Measurements from ENCODE around the gene FNBP1.
A peak's percentile ranks its signal among the peaks of the same experiment; 100 is the strongest.

Gene FNBP1

GRCh38 chr9:129881547-129882324, 161.3 kb downstream of the FNBP1 start:
- H3K4me1 ChIP-seq: peaks cover 28 to 35% (median 30%) of the 10 kb centered on the region in 10 experiments
- H3K4me2 ChIP-seq: no peak overlapping the region
- H3K36me3 ChIP-seq: peaks cover 0 to 40% (median 11%) of the 10 kb centered on the region in 11 experiments; a peak in 18 of 22 replicates
- no peaks in the 10 kb centered on the region for H4K20me1 ChIP-seq
- no peaks in the 10 kb centered on the region for H3K9me3 ChIP-seq (replicated peaks in 1 of 11)
- H3K27me3 ChIP-seq: no peaks in the 10 kb centered on the region
- no peak overlapping the region for H3K9ac ChIP-seq
- H3K4me3 ChIP-seq: no peak overlapping the region
- no peak overlapping the region for H3K27ac ChIP-seq
- TF ChIP-seq Cebpa-rat (IDR thresholded peaks at IDR 0.05): no peak

GRCh38 chr9:129880654-129881546, 162.1 kb downstream of the FNBP1 start:
- TF ChIP-seq Cebpa-rat (IDR thresholded peaks at IDR 0.05): no peak
- Histone ChIP-seq H3K4me2 (no peak overlapping the region), H3K27ac (no peak overlapping the region)

GRCh38 chr9:129879991-129880653, 162.9 kb downstream of the FNBP1 start:
- peaks cover 16 to 22% (median 16%) of the 10 kb centered on the region in 10 experiments for H3K4me1 ChIP-seq
- H3K4me3 ChIP-seq: no peak overlapping the region
- H3K9ac ChIP-seq: no peak overlapping the region
- H3K27ac ChIP-seq: no peak overlapping the region
- no peaks in the 10 kb centered on the region for H4K20me1 ChIP-seq
- H3K27me3 ChIP-seq: no peaks in the 10 kb centered on the region
- TF ChIP-seq Cebpa-rat (IDR thresholded peaks at IDR 0.05): no peak
- no peak overlapping the region for H3K4me2 ChIP-seq
- H3K36me3 ChIP-seq: peaks cover 10 to 51% (median 24%) of the 10 kb centered on the region in 11 experiments; a peak in 21 of 22 replicates
- no peaks in the 10 kb centered on the region for H3K9me3 ChIP-seq (replicated peaks in 1 of 11)

More at GRCh38 chr9:129880654-129881546, 162.1 kb downstream of the FNBP1 start:
- no peaks in the 10 kb centered on the region for H3K9me3 ChIP-seq (replicated peaks in 1 of 11)
- no peaks in the 10 kb centered on the region for H3K27me3 ChIP-seq
- H4K20me1 ChIP-seq: no peaks in the 10 kb centered on the region
- H3K4me3 ChIP-seq: no peak overlapping the region
- peaks cover 20 to 29% (median 22%) of the 10 kb centered on the region in 10 experiments for H3K4me1 ChIP-seq
- H3K36me3 ChIP-seq: peaks cover 2 to 43% (median 16%) of the 10 kb centered on the region in 11 experiments; a peak in 20 of 22 replicates
- H3K9ac ChIP-seq: peak overlapping the region in 1 of 11 experiments; percentile 37; a peak in 1 of 22 replicates

GRCh38 chr9:129879103-129879699, 163.8 kb downstream of the FNBP1 start:
- Histone ChIP-seq H3K36me3 (peaks cover 19 to 60% (median 32%) of the 10 kb centered on the region in 11 experiments; a peak in 21 of 22 replicates), H3K9ac (peak overlapping the region in 1 of 11 experiments; percentile 16; a peak in 1 of 22 replicates), H4K20me1 (no peaks in the 10 kb centered on the region)

GRCh38 chr9:129878291-129878690, 164.7 kb downstream of the FNBP1 start:
- no peak for TF ChIP-seq Cebpa-rat (IDR thresholded peaks at IDR 0.05)
- H3K4me1 ChIP-seq: 0 out of 20 replicates have a peak, but pooled peaks cover 0 to 4% (median 0%) of the 10 kb centered on the region in 10 experiments
- H3K9ac ChIP-seq: no peak overlapping the region
- no peaks in the 10 kb centered on the region; a peak in 1 of 22 replicates for H4K20me1 ChIP-seq
- H3K9me3 ChIP-seq (replicated peaks in 1 of 11): no peaks in the 10 kb centered on the region
- no peaks in the 10 kb centered on the region for H3K27me3 ChIP-seq
- H3K36me3 ChIP-seq: peaks cover 29 to 69% (median 39%) of the 10 kb centered on the region in 11 experiments; a peak in 21 of 22 replicates
- 0 out of 22 replicates have a peak overlapping the region, but pooled peaks of 1 of the 11 experiments have one; percentile 3 for H3K27ac ChIP-seq
- H3K4me2 ChIP-seq: no peak overlapping the region
- no peak overlapping the region for H3K4me3 ChIP-seq

More at GRCh38 chr9:129879103-129879699, 163.8 kb downstream of the FNBP1 start:
- no peaks in the 10 kb centered on the region for H3K9me3 ChIP-seq (replicated peaks in 1 of 11)
- H3K27ac ChIP-seq: no peak overlapping the region
- no peak overlapping the region for H3K4me3 ChIP-seq
- no peak overlapping the region for H3K4me2 ChIP-seq
- H3K27me3 ChIP-seq: no peaks in the 10 kb centered on the region
- no peak for TF ChIP-seq Cebpa-rat (IDR thresholded peaks at IDR 0.05)
- peaks cover 6 to 12% (median 7%) of the 10 kb centered on the region in 10 experiments for H3K4me1 ChIP-seq

GRCh38 chr9:129876815-129877214, 166.2 kb downstream of the FNBP1 start:
- Histone ChIP-seq H3K27ac (no peak overlapping the region), H3K9me3 (replicated peaks in 1 of 11) (no peaks in the 10 kb centered on the region), H3K36me3 (peaks cover 29 to 67% (median 41%) of the 10 kb centered on the region in 11 experiments; a peak in 21 of 22 replicates), H3K4me1 (0 out of 20 replicates have a peak, but pooled peaks cover 0 to 4% (median 0%) of the 10 kb centered on the region in 10 experiments), H4K20me1 (no peaks in the 10 kb centered on the region; a peak in 1 of 22 replicates), H3K27me3 (no peaks in the 10 kb centered on the region), H3K4me2 (no peak overlapping the region), H3K4me3 (no peak overlapping the region), H3K9ac (no peak overlapping the region)
- no peak for TF ChIP-seq Cebpa-rat (IDR thresholded peaks at IDR 0.05)

- H3K27ac ChIP-seq: no peak overlapping the region
- H3K9ac ChIP-seq: 0 out of 22 replicates have a peak overlapping the region, but pooled peaks of 1 of the 11 experiments have one; percentile 17
- no peak overlapping the region for H3K4me2 ChIP-seq
- no peak for TF ChIP-seq Cebpa-rat (IDR thresholded peaks at IDR 0.05)
- no peaks in the 10 kb centered on the region for H3K9me3 ChIP-seq (replicated peaks in 1 of 11)
- no peaks in the 10 kb centered on the region for H3K27me3 ChIP-seq
- H3K4me1 ChIP-seq: 0 out of 20 replicates have a peak, but pooled peaks cover 0 to 4% (median 0%) of the 10 kb centered on the region in 10 experiments
- no peak overlapping the region for H3K4me3 ChIP-seq
- H3K36me3 ChIP-seq: peaks cover 27 to 58% (median 33%) of the 10 kb centered on the region in 11 experiments; a peak in 21 of 22 replicates
- H4K20me1 ChIP-seq: no peaks in the 10 kb centered on the region; a peak in 1 of 22 replicates
These were observed 167.1 kb downstream of the FNBP1 start for GRCh38 chr9:129875687-129876395.

Measured in BLaER1 treated with 17β-estradiol and CSF1 and Interleukin-3, amounts not matched to agents 10 nM and 100 nM (cell line).